ENCODE data around the gene LONP2. TPM values are rescaled to one million over a fixed set of nuclear protein-coding genes. Genes with fewer than 3 reads are reported as not detected.
A peak's percentile ranks its signal among the peaks of the same experiment; 100 is the strongest.

LONP2 gene
- total and polyA plus RNA-seq, 2 of the 13 experiments (the other 11 are each of a cell fraction or from before 2014, with no cell fraction given) = 39.2 to 63.3 TPM

- TF ChIP-seq RERE (CRISPR knock-in tag; IDR thresholded peaks at IDR 0.05; ENCODE audit: low read depth) (peak; percentile 30; the same call in 1 of the 2 replicates), ETV5 (CRISPR knock-in tag; IDR thresholded peaks at IDR 0.05; ENCODE audit: borderline replicate concordance) (0 out of 2 replicates have a peak, but pooled peaks have one; percentile 5), DZIP1 (CRISPR knock-in tag; IDR thresholded peaks at IDR 0.05) (0 out of 2 replicates have a peak, but pooled peaks have one; percentile 6), SMAD1 (CRISPR knock-in tag; IDR thresholded peaks at IDR 0.05; ENCODE audit: borderline replicate concordance, low read depth) (no peak), ESRRA (CRISPR knock-in tag; IDR thresholded peaks at IDR 0.05; ENCODE audit: low read depth) (no peak), ETV6 (CRISPR knock-in tag; conservative IDR thresholded peaks at IDR 0.05) (0 out of 2 replicates have a peak, but pooled peaks have one; percentile 6), ZNF546 (CRISPR knock-in tag; conservative IDR thresholded peaks at IDR 0.05) (peak; percentile 35; the same call in 1 of the 2 replicates), RBM39 (IDR thresholded peaks at IDR 0.05; ENCODE audit: low read depth, low read length, poor library complexity, severe bottlenecking) (peak; percentile 2), SP140L (CRISPR knock-in tag; IDR thresholded peaks at IDR 0.05; ENCODE audit: borderline replicate concordance) (0 out of 2 replicates have a peak, but pooled peaks have one; percentile 5), MXD3 (CRISPR knock-in tag; IDR thresholded peaks at IDR 0.05) (0 out of 2 replicates have a peak, but pooled peaks have one; percentile 28), YY1 (IDR thresholded peaks at IDR 0.05; ENCODE audit: insufficient read depth, insufficient replicate concordance, low read depth, low read length) (peak; percentile 85), CBFB (CRISPR knock-in tag; IDR thresholded peaks at IDR 0.05) (no peak), ZNF770 (CRISPR knock-in tag; IDR thresholded peaks at IDR 0.05) (peak; percentile 42; the same call in 1 of the 2 replicates), NPAS2 (CRISPR knock-in tag; IDR thresholded peaks at IDR 0.05; ENCODE audit: borderline replicate concordance) (no peak), BHLHE40 (IDR thresholded peaks at IDR 0.05; ENCODE audit: low read length) (peak; percentile 60), ATF3 (CRISPR knock-in tag; IDR thresholded peaks at IDR 0.05) (peak; percentile 33; the same call in 1 of the 2 replicates), ZNF709 (CRISPR knock-in tag; IDR thresholded peaks at IDR 0.05) (peak; percentile 6; the same call in 1 of the 2 replicates)
These were observed 140.6 kb downstream of the LONP2 start (continued) for GRCh38 chr16:48384520-48385252.
